HFFc6 (cell line): ENCODE results near the gene HEBP1. TPM values are rescaled to one million over a fixed set of nuclear protein-coding genes. Genes with fewer than 3 reads are reported as not detected.

ENCODE experiments used
- DNase-seq: peaks from one replicate; pipeline ENCODE4 v3.0.0-alpha.2; 2018
- H3K27ac Mint-ChIP-seq: 2 replicates; pipeline ENCODE4 v1.8.0; 2020; ENCODE audit warnings: mild to moderate bottlenecking, mixed read lengths
- H3K27me3 Mint-ChIP-seq: 2 replicates; pipeline ENCODE4 v1.8.0; 2021; ENCODE audit warnings: mild to moderate bottlenecking, moderate library complexity, mixed read lengths; ENCODE audit not compliant: insufficient read depth
- H3K36me3 Mint-ChIP-seq: 2 replicates; pipeline ENCODE4 v1.8.0; 2021; ENCODE audit warnings: low read depth, mixed read lengths
- H3K4me1 Mint-ChIP-seq: 2 replicates; pipeline ENCODE4 v1.8.0; 2020; ENCODE audit warnings: low read depth, mixed read lengths
- H3K4me3 Mint-ChIP-seq: 2 replicates; pipeline ENCODE4 v1.8.0; 2020; ENCODE audit warnings: mild to moderate bottlenecking, moderate library complexity, mixed read lengths
- H3K9me3 Mint-ChIP-seq: 2 replicates; pipeline ENCODE4 v1.8.0; 2020; ENCODE audit warnings: mild to moderate bottlenecking, mixed read lengths
- total RNA-seq, 6 experiments: library from RNA; stranded (reverse); fragmentation: NEBNext Ultra II Directional; extraction: Animal tissue kit (Norgen Biotek cat#: 25700); gene quantifications; 2 replicates in 1 of 6; 3 replicates in 5 of 6; pipeline ENCODE4 v1.2.3, GENCODE V29; 2021
- TF ChIP-seq, protein P1 (sequence below): fragments of 200-600 bp; sonication (generic); IDR thresholded peaks from 2 replicates; pipeline ENCODE4 v1.5.0; 2021; ENCODE audit warnings: antibody characterized with exemption, mild to moderate bottlenecking

The HEBP1 gene
- total RNA-seq, 6 experiments from 2014 or later = 65.0 to 100 (median 70.8) TPM

DNA sequence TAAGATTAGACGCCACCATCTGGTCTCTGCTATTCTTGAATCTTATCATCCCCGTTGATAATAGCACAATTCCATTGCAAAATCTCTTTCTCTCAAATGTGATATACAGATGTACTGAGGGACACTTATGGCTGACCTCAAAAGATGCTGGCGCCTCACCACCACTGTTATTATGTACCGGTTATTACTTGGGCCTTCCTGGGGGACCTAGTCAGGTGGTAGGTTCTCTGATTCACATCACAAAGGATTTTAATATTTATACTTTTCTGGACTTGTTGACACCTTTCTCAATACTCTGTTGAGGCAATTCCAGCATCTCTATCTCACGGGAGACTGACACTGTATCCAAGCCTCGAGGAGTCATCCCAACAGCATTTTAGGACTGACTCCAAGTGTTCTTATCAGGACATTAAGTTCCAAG, 22.8 kb upstream of the HEBP1 start:
- Mint-ChIP-seq H3K27ac (no peak overlapping the region), H3K36me3 (no peaks in the 10 kb centered on the region), H3K9me3 (no peaks in the 10 kb centered on the region), H3K4me3 (no peak overlapping the region), H3K27me3 (peaks cover 8% of the 10 kb centered on the region), H3K4me1 (peaks cover 18% of the 10 kb centered on the region)
- DNase-seq = no peak
- TF ChIP-seq, protein P1, sequence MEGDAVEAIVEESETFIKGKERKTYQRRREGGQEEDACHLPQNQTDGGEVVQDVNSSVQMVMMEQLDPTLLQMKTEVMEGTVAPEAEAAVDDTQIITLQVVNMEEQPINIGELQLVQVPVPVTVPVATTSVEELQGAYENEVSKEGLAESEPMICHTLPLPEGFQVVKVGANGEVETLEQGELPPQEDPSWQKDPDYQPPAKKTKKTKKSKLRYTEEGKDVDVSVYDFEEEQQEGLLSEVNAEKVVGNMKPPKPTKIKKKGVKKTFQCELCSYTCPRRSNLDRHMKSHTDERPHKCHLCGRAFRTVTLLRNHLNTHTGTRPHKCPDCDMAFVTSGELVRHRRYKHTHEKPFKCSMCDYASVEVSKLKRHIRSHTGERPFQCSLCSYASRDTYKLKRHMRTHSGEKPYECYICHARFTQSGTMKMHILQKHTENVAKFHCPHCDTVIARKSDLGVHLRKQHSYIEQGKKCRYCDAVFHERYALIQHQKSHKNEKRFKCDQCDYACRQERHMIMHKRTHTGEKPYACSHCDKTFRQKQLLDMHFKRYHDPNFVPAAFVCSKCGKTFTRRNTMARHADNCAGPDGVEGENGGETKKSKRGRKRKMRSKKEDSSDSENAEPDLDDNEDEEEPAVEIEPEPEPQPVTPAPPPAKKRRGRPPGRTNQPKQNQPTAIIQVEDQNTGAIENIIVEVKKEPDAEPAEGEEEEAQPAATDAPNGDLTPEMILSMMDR = no peak

DNA sequence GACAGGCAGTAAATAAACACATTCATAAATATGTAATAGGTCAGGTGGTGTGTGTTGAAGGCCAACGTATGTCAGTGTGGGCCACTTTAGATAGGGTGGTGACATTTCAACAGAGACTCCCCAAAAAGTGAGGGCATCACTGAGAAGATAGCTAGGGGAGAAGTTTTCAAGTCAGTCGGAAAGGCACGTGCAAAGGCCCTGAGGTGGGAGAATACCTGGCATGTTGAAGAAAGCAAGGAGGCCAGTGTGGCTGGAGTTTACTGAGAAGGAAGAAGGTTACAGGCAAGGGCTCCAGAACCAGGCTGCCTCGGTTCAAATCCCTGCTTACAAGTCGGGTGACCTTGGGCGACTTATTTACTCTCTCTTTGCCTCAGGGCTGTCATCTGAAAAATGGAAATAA, 11.0 kb upstream of the HEBP1 start:
- H3K9me3 Mint-ChIP-seq = no peaks in the 10 kb centered on the region
- DNase-seq = no peak
- TF ChIP-seq, protein P1 = no peak
- H3K27me3 Mint-ChIP-seq = peaks cover 6% of the 10 kb centered on the region
- H3K4me1 Mint-ChIP-seq = peaks cover 18% of the 10 kb centered on the region
- H3K4me3 Mint-ChIP-seq = no peak overlapping the region
- H3K36me3 Mint-ChIP-seq = no peaks in the 10 kb centered on the region
- no peak overlapping the region for H3K27ac Mint-ChIP-seq

DNA sequence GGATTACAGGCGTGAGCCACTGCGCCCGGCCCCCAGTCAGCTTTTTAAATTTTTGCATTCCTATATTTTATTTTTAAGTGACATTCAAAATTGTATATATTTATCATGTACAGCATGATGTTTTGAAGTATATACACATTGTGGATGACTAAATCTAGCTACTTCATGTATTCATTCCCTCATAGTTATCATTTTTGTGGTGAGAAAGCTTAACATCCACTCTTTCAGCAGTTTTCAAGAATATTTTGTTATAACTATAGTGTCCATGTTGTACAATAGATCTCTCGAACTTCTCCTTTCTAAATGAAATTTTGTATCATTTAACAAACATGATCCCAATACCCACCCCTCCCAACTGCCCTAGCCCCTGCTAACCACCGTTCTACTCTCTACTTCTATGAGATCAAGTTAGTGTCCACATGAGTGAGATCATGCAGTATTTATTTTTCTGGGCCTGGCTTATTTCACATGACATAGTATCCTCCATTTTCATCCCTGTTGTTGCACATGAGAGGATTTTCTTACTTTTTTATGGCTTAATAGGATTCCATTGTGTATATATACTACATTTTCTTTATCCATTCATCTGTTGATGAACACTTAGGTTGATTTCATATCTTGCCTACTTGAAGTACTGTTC, 8.8 kb upstream of the HEBP1 start:
- H3K27ac Mint-ChIP-seq = peak overlapping the region; percentile 71
- H3K27me3 Mint-ChIP-seq = no peaks in the 10 kb centered on the region; the same call in 1 of the 2 replicates
- H3K4me3 Mint-ChIP-seq = no peak overlapping the region
- TF ChIP-seq, protein P1 = no peak
- H3K9me3 Mint-ChIP-seq = no peaks in the 10 kb centered on the region
- no peaks in the 10 kb centered on the region for H3K36me3 Mint-ChIP-seq
- peaks cover 24% of the 10 kb centered on the region for H3K4me1 Mint-ChIP-seq
- DNase-seq = peak; percentile 21

DNA sequence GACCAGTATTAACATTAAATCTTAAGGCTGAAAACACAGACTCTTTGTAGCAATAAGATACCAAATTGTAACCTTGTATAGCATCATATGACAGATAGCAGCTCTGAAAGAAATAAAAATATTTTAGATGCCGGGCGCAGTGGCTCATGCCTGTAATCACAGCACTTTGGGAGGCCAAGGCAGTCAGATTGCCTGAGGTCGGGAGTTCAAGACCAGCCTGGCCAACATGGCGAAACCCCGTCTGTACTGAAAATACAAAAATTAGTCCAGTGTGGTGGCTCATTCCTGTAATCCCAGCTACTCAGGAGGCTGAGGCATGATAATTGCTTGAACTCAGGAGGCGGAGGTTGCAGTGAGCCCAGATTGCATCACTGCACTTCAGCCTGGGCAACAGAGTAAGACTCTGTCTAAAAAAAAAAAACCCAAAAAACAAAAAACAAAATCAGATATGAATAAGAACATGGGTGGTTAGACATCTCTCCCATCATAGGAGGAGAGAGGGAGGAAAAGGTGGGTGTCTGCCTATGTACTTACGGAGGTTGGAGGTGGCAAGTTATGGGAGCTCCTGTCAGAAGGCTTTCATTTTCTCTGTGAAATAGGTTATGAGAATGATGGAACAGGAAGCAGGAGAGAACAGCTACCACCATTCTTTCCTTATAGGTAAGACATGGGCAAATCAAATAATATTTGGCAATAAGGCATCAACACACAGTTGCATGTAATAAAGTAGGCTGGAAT, 7.6 kb upstream of the HEBP1 start:
- no peak overlapping the region for H3K4me3 Mint-ChIP-seq
- no peaks in the 10 kb centered on the region for H3K36me3 Mint-ChIP-seq
- no peak overlapping the region for H3K27ac Mint-ChIP-seq
- DNase-seq = no peak
- TF ChIP-seq, protein P1 = no peak
- no peaks in the 10 kb centered on the region for H3K9me3 Mint-ChIP-seq
- no peaks in the 10 kb centered on the region for H3K27me3 Mint-ChIP-seq
- H3K4me1 Mint-ChIP-seq = peaks cover 31% of the 10 kb centered on the region

DNA sequence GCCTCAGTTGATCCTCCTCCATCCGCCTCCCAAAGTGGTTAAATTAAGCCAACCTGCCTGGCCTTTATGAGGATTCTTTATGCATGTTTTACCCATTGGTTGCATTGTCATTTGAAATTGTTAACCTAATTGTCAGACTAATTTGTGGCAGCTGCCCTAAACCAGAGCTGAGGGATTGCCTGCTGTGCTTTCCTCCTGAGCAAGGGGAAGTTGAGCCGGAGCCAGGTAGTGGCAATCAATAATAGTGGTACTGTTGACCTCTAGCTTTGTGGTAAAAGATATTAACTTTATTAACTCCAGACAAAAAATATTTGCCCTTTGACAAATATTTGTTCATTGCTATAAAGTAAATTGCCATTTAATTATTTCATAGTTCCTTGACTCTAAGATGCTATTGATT, 5.6 kb upstream of the HEBP1 start:
- H3K27ac Mint-ChIP-seq = no peak overlapping the region
- H3K27me3 Mint-ChIP-seq = no peaks in the 10 kb centered on the region; the same call in 1 of the 2 replicates
- H3K36me3 Mint-ChIP-seq = no peaks in the 10 kb centered on the region
- H3K9me3 Mint-ChIP-seq = no peaks in the 10 kb centered on the region
- TF ChIP-seq, protein P1 = no peak
- H3K4me1 Mint-ChIP-seq = peaks cover 46% of the 10 kb centered on the region
- no peak overlapping the region for H3K4me3 Mint-ChIP-seq
- DNase-seq = no peak
